HL-60 (cell line): Measurements from ENCODE around the gene SLC16A10.

Source experiments
- POLR2AphosphoS5 ChIP-seq: IDR thresholded peaks from 2 replicates; pipeline ENCODE4 v1.6.1; 2012; ENCODE audit warnings: low read depth
- TF ChIP-seq, protein P1 (sequence below): IDR thresholded peaks from one replicate; pipeline ENCODE4 v1.5.1; 2011; ENCODE audit warnings: low read length, control low read depth, inconsistent platforms; ENCODE audit not compliant: insufficient read depth
- TF ChIP-seq, protein P2 (sequence below): IDR thresholded peaks from 2 replicates; pipeline ENCODE4 v1.6.1; 2012; ENCODE audit warnings: low read depth; ENCODE audit not compliant: insufficient replicate concordance

DNA sequence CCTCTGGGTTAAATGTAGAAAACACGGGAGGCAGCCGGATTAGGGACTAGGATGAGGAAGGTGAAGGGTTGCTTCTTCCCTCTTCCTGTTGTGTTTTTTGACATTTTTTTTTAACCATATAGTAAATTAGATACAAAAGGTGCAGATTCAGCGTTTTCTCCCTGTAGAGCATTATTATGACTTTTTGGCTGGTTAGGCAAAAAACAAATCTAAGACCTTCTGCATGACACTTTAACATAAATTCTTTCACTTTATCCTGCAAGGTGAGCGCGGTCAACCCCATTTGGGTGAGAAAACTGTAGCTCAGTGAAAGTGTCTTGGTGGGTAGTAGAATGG is 1.3 kb downstream of the SLC16A10 start:
- TF ChIP-seq, protein P1, sequence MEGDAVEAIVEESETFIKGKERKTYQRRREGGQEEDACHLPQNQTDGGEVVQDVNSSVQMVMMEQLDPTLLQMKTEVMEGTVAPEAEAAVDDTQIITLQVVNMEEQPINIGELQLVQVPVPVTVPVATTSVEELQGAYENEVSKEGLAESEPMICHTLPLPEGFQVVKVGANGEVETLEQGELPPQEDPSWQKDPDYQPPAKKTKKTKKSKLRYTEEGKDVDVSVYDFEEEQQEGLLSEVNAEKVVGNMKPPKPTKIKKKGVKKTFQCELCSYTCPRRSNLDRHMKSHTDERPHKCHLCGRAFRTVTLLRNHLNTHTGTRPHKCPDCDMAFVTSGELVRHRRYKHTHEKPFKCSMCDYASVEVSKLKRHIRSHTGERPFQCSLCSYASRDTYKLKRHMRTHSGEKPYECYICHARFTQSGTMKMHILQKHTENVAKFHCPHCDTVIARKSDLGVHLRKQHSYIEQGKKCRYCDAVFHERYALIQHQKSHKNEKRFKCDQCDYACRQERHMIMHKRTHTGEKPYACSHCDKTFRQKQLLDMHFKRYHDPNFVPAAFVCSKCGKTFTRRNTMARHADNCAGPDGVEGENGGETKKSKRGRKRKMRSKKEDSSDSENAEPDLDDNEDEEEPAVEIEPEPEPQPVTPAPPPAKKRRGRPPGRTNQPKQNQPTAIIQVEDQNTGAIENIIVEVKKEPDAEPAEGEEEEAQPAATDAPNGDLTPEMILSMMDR, result no peak
- TF ChIP-seq, protein P2, sequence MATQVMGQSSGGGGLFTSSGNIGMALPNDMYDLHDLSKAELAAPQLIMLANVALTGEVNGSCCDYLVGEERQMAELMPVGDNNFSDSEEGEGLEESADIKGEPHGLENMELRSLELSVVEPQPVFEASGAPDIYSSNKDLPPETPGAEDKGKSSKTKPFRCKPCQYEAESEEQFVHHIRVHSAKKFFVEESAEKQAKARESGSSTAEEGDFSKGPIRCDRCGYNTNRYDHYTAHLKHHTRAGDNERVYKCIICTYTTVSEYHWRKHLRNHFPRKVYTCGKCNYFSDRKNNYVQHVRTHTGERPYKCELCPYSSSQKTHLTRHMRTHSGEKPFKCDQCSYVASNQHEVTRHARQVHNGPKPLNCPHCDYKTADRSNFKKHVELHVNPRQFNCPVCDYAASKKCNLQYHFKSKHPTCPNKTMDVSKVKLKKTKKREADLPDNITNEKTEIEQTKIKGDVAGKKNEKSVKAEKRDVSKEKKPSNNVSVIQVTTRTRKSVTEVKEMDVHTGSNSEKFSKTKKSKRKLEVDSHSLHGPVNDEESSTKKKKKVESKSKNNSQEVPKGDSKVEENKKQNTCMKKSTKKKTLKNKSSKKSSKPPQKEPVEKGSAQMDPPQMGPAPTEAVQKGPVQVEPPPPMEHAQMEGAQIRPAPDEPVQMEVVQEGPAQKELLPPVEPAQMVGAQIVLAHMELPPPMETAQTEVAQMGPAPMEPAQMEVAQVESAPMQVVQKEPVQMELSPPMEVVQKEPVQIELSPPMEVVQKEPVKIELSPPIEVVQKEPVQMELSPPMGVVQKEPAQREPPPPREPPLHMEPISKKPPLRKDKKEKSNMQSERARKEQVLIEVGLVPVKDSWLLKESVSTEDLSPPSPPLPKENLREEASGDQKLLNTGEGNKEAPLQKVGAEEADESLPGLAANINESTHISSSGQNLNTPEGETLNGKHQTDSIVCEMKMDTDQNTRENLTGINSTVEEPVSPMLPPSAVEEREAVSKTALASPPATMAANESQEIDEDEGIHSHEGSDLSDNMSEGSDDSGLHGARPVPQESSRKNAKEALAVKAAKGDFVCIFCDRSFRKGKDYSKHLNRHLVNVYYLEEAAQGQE, result no peak
- TF ChIP-seq POLR2AphosphoS5, result no peak
